IPS-11a (cell line): Measurements from ENCODE around the gene SAPCD2.

Experiments
- H3K4me3 ChIP-seq: one replicate; pipeline ENCODE4 v1.5.1; 2013; ENCODE audit warnings: low read depth, low read length, control low read depth

Gene SAPCD2

GRCh38 chr9:137020771-137021567 is 49.4 kb downstream of the SAPCD2 start:
- no peak overlapping the region for H3K4me3 ChIP-seq

GRCh38 chr9:137019891-137020683 is 50.3 kb downstream of the SAPCD2 start:
- no peak overlapping the region for H3K4me3 ChIP-seq

DNA sequence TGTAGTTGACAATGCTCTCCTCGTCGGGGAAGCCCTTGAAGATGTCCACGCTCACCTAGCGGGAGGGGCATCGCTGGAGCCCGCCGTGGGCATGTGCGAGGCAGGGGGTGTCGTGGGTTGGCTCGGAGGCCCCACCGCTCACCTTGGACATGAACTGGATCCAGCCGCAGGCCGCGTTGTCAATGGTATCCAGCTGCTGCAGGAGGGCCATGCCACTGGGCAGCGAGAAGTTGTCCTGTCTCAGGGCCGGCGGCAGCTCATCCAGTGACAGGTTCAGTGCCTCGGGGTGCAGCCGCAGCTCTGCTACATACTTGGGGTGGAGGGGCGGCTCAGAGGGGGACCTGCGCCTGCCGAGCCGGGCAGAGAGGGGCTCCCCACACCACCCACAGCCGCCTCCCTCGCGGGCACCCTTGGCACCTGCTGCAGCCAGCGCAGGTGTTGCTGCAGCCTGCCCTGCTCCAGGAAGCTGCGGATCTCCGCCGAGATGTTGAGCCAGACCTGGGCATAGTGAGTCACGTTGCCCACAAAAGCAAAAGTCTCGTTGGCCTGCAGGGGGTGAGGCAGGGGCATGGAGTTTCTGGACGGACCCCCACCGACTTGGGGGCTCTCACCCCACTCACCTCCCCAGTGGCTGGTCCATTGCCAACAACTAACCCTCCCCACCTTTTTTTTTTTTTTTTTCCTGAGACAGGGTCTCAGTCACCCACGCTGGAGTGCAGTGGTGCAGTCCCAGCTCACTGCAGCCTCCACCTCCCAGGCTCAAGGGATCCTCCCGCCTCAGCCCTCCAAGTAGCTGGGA is 51.4 kb downstream of the SAPCD2 start:
- H3K4me3 ChIP-seq, result no peak overlapping the region

DNA sequence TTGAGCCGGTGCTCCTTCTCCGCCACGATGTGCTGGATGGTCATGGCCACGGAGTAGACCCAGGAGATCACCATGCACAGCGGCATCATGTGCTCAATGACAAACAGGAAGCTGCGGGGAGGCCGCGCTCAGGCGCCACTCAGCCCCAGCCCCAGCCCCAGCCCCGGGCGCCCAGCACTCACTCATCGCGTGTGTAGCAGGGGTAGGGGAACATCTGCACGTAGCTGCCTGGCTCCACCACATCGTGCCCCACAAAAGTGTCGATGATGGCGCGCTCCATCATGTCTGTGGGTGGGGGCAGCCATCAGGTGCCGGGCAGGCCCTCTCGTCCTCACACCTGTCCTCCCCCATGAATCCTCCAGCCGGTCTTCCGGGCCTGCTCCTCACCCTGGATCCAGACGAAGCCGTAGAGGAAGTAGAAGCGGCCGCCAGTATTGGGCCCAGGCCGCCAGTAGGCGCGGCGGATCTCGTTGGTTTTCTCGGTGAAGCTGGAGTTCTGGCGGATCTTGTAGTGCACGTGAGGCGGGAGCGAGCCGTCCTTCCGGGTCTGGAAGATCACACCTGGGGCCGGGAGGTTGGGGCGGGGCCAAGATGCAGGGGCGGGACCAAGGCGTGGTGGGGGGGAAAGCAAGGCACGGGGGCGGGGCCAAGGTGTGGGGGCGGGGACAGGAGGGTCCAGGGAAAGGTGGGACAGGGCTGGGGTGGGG is 52.4 kb downstream of the SAPCD2 start:
- no peak overlapping the region for H3K4me3 ChIP-seq

DNA sequence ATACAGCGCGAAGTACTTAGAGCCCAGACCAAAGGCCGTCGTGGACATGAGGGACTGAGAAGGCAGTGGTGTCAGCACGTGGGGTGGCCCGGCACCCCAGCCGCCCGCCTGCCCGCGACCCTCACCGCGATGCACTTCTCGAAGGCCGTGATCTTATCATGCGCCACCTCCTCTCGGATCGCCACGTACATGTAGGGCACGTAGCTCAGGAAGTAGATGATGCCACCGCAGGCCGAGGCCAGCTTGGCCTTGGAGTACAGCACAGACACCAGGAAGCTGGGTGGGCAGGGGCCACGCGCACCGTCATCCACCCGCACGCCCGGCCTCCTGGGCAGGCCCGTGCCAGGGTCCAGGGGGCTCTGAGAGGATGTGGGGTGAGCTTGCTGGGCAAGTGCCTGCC is 53.3 kb downstream of the SAPCD2 start:
- no peak overlapping the region for H3K4me3 ChIP-seq

GRCh38 chr9:137016436-137016835 is 53.9 kb downstream of the SAPCD2 start:
- H3K4me3 ChIP-seq, result no peak overlapping the region

DNA sequence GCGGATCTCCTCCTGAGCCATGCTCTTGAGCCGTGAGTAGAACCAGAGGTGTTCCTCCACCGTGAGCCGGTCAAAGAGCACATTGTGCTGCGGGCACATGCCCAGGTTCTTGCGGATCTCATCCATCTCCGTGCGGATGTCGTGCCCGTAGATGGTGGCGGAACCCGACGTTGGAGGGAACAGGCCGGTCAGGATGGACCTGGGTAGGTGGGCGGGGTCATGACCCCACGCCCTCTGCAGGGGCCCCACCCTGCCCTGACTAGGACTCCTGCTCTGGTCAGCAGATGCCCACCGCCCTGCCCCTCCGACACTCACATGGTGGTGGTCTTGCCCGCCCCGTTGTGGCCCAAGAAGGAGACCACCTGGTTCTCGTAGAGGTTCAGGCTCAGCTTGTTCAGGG is 54.4 kb downstream of the SAPCD2 start:
- H3K4me3 ChIP-seq, result no peak overlapping the region

DNA sequence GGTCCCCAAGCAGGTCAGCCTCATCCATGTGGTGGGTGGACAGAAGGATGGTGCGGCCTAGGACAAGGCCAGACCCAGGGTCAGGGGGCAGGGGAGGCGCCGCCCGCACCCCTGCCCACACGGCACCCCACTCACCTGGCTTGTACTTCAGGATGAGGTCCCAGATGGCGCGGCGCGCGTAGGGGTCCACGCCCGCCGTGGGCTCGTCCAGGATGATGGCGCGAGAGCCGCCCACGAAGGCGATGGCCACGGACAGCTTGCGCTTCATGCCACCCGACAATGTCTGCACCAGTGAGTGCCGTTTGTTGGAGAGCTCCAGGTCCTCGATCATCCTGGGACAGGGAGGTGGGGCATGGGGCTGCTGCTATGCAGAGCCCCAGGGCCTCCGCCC is 54.8 kb downstream of the SAPCD2 start:
- H3K4me3 ChIP-seq, result no peak overlapping the region

DNA sequence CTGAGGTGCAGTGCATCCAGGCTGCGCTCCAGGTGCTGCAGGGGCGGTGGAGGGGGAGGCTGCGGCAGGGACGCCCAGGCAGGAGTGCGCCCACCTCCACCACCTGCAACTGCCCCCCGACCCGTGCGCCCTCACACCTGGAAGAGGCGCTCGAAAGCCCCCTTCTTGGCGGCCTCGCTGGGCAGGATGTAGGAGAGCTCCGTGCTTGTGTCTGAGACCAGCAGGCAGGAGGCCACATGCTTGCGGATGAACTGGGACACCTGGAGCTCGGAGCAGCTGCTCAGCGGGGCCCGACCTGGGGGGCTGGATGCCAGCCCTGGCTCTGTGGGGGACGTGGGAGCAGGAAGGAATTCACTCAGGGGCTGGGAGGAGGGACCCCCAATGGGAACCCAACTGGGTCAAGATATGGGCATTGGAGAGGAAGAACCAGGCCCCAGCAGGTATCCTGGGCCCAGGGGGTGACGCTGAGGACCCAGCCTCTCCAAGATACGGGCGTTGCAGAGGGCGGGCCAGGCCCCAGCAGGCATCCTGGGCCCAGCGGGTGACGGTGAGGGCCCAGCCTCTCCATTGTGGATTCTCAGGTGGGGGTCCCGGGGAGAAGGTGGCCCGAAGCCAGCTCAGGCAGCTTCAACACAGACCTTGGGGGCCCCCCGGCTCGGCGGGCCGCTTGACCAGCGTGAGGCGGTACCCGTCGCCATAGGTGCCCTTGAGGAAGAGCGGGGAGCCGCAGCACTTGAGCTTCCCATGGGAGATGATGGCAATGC is 55.4 kb downstream of the SAPCD2 start:
- no peak overlapping the region for H3K4me3 ChIP-seq

- H3K4me3 ChIP-seq, result no peak overlapping the region
Measured at GRCh38 chr9:137014166-137014565, 56.2 kb downstream of the SAPCD2 start.

GRCh38 chr9:137013571-137013940 is 56.8 kb downstream of the SAPCD2 start:
- H3K4me3 ChIP-seq, result no peak overlapping the region

- H3K4me3 ChIP-seq, result no peak overlapping the region
Measured at GRCh38 chr9:137012694-137013570, 57.4 kb downstream of the SAPCD2 start.
